GM19035 (cell line): ENCODE measurements around the gene RNASE9.
"Not testable (repeated sequence)": the region's sequence is repeated elsewhere in the genome, so short reads cannot be mapped to it uniquely, and the experiment has no call there.

Source experiments
- ATAC-seq: cut with Tn5 transposase; IDR thresholded peaks from one replicate; pipeline ENCODE4 v1.9.1; 2021; ENCODE audit not compliant: unreplicated experiment

The RNASE9 gene

DNA sequence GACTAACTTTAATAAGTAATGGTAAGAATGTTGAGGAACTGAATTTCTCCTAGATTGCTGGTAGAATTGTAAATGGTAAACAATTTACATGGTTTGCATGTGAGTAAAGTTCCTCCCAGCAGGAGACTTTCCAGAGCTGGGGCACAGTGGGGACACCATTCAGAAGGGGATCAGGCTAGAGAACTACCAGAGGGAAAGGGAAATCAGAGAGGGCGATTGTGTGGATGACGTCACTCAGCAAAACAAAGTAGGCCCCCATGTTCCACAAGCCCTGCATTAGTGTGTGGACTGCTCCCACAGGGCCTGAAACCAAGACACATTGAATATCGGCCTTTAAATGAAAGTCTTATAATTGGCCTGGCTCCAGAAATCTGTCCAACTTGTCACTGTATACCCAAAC lies 17.5 kb upstream of the RNASE9 start:
- ATAC-seq: no peak

DNA sequence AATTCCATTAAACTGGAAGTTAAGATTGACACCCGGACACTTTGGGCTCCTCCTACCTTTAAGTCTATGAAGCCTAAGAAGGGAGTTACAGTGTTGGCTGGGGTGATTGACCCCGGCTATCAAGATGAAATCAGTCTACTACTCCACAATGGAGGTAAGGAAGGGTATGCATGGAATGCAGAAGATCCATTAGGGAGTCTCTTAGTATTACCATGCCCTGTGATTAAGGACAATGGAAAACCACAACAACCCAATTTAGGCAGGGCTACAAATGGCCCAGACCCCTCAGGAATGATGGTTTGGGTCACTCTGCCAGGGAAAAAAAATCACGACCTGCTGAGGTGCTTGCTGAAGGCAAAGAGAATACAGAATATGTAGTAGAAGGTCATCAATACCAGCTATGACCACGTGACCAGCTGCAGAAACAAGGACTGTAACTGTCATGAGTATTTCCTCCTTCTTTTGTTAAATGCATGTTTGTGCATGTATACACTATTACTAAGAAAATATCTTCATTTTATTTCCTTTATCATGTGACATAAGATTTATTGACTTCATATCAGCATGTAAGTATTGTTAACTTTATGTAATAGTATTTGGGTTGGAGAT lies 11.6 kb upstream of the RNASE9 start:
- not testable (repeated sequence) for ATAC-seq

DNA sequence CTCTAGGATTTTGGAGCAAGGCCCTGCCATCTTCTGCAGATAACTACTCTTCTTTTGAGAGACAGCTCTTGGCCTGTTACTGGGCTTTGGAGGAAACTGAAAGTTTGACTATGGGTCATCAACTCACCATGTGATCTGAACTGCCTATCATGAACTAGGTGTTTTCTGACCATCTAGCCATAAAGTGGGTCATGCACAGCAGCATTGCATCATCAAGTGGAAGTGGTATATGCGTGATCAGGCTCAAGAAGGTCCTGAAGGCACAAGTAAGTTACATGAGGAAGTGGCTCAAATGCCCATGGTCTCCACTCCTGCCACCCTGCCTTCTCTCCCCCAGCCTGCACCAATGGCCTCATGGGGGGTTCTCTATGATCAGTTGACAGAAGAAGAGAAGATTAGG lies 9.9 kb upstream of the RNASE9 start:
- ATAC-seq: not testable (repeated sequence)

DNA sequence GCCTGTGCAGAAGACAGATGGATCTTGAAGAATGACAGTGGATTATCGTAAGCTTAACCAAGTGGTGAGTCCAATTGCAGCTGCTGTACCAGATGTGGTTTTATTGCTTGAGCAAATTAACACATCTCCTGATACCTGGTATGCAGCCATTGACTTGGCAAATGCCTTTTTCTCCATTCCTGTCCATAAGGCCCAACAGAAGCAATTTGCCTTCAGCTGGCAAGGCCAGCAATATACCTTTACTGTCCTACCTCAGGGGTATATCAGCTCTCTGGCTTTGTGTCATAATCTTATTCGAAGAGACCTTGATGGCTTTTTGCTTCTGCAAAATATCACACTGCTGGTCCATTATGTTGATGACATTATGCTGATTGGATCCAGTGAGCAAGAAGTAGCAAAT lies 9.0 kb upstream of the RNASE9 start:
- ATAC-seq: not testable (repeated sequence)

DNA sequence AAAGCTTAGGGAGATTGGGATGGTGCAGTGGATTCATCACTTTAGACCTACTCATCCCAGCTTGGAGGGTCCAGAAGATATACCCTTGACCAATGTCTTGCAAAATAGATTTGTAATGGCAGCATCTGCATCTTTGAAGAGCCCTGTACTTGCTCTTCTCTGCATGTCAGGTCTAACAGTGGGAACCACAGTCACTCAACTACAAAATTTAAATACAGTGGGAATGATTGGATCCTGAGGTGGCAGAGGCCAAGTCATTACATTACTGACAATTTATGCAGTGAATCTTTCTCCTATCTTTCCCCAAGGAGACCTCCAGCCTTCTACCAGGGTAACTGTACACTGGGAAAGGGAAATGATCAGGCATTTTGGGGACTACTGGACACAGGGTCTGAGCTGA lies 8.2 kb upstream of the RNASE9 start:
- ATAC-seq: no peak

DNA sequence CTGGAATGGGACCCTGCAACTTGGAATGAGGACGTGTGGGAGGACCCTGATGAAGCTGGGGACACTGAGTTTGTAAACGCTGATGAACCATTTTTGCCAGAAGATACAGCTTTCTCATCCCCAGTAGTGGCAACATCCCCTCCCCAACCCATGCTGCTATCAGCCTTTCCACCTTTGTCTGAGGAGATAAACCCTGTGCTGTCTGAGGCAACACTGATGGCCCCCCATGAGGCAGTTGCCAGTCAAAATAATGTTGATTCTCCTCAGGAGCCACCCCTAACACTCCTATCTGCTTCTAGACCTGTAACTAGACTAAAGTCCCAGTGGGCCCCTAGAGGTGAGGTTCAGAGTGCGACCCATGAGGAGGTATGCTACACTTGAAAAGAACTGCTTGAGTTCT lies 7.5 kb upstream of the RNASE9 start:
- no peak for ATAC-seq

DNA sequence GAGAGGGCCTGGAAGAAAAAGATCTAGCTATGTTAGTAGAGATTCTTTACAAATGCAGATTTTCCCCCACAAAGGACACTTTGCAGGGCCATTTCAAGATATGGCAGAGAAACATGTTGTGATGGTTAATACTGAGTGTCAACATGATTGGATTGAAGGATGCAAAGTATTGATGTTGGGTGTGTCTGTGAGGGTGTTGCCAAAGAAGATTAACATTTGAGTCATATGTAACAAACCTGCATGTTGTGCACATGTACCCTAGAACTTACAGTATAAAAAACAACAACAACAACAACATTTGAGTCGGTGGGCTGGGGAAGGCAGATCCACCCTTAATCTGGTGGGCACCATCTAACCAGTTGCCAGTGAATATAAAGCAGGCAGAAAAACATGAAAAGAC lies 6.4 kb upstream of the RNASE9 start:
- ATAC-seq: not testable (repeated sequence)

DNA sequence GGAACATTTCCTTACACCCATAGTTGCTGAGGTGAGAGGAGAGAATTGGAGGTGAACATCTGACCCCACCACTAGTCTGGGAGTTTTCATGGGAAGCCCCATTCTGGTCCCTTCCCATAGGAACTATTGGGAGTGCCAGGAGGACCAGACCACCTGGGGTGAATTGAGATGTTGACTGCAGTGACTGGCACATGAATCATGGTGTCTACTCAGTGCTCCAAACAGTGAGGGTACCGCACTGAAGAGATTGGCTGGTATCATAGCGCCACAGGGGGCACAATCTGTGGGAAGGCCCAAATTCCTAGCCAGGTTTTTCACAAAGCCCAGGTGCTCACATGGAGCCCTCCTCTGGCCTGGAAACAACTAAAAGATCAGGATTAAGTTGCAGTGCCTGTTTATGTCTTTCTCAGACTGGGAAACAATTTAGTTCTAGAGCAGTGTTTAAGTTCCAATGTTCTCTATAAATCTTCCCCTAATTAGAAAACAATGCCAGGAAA lies 3.7 kb upstream of the RNASE9 start:
- ATAC-seq: no peak

DNA sequence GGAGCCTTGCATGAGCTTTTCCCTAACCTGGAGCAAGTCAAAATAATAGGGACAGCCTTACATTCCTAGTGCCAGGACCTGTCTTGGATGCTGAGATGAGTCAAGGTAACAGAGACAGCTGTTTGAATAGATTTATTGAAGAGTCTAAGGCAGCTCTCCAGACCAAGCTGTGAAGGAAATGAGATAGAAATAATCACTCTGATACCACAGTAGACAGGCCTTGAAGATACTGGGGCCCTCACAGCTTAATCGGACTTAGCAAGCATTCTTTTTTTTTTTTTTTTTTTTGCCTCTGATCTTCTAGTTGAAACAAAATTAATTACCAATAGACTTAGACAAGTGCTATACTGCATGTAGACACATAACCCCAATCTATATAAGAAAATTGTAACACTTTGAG lies 3.1 kb upstream of the RNASE9 start:
- no peak for ATAC-seq

DNA sequence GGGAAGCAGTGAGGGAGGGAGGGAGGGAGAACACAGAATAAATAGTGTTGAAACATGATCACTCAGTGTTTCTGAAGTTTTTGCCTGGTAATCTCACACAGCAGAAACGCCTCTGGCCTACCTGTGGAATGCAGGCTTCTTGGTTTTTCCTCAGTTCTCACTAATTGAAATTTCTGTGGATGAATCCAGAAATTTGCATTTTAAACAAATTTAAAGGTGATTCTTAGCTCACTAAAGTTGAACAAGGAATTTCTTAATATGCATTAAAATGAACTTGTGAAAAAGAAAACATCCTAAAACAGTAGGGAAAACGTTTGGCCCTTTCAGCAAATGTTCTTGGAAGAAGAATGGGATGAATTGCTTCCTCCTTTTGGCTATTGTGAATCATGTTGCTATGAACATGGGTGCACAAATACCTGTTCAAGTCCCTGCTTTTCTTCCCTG lies 1.4 kb downstream of the RNASE9 start:
- no peak for ATAC-seq

DNA sequence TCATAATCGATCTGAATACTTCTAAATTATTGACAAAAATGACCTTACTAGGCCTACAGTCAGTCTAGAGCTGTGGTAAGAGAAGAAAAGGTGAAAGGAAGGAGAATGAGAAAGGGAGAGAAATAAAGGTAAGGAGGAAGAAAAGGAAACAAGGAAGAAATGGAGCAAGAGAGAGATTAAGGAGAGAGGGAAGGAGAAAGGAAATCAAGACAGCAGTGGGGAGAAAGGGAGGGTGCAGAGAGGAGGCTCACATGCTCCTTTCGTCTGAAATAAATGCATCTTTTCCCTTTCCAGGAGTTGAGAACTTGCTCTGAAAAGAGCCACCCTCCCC lies 3.7 kb downstream of the RNASE9 start:
- no peak for ATAC-seq

DNA sequence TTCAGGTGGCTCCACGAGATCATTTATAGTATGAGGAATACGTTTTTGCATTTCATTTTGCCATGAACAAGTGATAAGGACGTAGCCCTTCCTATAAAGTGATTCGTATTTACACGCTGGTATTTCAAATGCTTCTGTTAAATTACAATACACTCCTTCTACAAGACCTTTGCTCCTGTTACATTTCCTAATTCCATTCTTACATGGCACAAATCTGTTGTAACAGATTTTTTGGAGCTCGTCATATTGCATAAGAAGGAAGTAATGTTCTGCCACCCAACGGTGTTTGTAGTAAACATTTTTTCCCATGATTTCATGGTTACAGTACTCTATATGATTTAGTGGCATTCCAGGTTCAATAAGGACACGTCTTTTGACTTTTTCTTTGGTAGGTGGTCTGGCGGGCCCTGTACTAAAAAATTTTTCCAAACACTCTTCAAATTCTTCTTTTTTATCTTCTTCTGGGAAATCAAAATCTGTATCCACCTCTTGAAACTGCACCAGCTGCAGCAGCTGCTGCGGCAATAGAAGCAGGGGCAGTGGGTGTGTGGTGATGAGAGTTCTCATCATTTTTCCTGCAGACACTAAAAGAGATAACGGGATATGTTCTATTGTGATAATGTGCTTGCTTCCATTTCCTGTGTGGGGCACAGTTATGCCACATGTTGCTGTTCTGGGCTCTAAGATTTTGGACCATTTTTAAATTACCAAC lies 4.2 kb downstream of the RNASE9 start:
- no peak for ATAC-seq

DNA sequence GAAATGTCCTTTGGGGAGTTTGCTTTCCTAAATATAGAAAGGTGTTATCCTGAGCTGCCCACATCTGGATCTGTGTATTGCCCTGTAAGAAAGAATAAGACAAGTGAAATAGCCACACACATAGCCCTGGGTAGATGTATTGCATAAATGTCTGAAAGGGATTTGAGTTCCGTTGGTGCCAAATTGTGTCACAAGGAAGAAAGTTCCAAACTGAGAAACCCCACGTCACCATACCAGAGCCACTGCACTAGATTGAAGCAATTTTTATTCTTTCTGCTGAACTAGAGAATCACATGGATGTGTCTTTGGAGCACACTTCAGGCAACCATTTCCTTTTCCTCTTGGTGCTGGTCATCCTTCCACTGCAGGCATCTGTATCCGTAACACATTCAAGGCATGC lies 5.0 kb downstream of the RNASE9 start:
- no peak for ATAC-seq

DNA sequence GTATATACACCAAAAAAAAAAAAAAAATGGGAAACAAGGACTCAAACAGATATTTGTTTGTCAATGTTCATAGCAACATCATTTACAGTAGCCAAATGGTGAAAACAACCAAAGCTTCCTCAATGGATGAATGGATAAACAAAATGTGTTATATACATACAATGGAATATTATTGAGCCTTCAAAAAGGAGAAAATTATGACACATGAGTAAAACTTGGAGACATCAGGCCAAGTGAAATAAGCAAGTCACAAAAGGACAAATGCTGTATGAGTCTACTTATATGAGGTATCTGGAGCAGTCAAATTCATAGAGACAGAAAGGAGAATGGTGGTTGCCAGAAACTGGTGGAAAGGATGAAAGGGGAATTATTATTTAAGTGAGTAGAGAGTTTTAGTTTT lies 7.8 kb downstream of the RNASE9 start:
- no peak for ATAC-seq

DNA sequence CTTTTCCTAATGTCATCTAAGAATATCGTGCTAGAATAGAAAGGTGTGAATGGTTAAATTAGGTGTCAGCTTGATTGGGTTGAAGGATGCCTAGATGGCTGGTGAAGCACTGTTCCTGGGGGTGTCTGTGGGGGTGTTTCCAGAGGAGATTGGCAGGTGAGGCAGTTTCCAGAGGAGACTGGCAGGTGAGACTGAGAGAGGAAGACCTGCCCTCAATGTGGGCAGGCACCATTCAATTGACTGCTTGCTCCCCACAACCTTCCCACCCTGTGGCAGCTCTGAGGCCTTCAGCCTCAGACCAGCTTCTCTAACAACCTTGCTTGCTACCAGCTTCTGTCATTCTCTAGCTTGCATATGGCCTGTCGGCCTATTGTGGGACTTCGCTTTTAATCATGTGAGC lies 9.2 kb downstream of the RNASE9 start:
- ATAC-seq: no peak

DNA sequence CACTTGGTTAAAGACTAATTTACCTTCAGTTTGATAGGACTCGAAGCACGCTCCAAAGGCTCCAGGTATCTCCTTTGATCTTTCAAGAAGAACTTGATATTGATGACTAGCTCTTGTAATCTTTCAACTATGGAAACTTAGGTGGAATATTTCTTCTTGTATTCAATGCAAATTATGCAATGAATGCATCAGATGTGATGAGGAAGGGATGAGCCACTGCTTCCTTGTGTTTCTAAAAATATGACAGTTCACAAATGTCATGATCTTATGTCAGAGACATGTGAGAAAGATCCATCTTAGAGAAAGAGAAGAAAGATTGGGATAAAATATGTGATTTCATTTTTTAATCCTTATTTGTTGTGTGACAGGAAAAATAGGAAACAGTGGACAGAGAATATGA lies 9.9 kb downstream of the RNASE9 start:
- ATAC-seq: no peak

DNA sequence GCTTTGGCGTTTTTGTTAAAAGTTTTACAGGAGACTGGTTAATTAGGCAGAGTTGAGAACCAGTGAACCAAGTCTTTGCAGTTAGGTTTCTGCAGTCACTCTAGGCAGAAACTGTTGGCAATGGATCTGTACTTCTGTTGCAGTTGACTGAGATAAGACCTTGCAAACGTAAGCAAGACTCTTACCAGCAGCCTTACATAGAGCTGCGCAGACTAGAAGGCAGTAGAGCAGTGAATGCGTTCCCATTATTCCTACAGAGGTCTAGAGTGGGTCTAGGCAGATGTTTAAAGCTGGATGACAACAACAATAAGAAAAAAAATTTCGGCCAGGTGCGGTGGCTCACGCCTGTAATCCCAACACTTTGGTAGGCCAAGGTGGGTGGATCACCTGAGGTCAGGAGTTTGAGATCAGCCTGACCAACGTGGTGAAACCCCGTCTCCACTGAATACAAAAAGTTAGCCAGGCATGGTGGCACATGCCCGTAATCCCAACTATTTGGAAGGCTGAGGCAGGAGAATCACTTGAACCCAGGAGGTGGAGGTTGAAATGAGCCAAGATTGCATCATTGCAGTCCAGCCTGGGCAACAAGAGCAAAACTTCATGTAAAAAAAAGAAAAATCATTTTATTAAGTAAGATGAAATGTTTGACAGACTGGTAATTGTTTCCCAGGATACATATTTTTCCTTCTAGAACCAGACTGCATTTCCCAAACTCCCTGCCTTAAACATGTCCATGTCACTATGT lies 12.3 kb downstream of the RNASE9 start:
- no peak for ATAC-seq

DNA sequence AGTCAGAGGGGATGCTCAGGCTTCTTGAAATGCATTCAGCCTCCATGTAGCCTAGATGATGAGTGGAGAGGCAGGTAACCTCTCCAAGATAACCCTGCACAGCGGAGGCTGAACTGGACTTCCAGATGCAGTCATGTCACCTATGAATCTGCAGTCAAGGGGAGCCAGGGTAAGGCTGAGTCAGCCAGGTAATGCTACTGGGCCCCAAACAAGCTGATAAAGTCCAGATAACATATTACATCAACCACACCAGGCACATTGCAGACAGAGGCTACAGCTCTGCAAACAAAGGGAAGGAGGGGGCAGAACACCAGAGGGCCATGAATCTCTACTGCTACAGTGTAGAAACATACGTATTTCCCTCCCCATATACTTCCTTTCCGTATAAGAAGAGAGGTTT lies 14.0 kb downstream of the RNASE9 start:
- ATAC-seq: no peak

DNA sequence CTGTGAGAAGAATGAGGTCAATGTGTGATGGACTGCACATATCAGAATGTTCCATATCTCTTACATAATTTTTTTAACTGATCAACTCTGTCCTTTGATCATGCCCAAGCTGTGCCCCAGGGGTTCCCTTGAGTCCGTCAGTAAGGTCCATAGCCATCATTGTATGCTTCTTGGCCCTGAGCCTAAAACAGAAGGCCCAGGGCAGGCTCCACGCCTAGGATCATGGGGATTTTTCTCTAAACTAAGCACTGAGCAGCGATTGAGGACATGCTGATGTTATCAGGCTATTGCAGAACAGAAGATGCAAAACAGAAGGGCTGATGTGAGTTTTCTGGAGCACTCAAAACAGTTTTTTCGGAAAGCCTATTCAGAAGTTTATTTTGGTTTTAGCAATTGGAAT lies 20.9 kb downstream of the RNASE9 start:
- ATAC-seq: no peak

DNA sequence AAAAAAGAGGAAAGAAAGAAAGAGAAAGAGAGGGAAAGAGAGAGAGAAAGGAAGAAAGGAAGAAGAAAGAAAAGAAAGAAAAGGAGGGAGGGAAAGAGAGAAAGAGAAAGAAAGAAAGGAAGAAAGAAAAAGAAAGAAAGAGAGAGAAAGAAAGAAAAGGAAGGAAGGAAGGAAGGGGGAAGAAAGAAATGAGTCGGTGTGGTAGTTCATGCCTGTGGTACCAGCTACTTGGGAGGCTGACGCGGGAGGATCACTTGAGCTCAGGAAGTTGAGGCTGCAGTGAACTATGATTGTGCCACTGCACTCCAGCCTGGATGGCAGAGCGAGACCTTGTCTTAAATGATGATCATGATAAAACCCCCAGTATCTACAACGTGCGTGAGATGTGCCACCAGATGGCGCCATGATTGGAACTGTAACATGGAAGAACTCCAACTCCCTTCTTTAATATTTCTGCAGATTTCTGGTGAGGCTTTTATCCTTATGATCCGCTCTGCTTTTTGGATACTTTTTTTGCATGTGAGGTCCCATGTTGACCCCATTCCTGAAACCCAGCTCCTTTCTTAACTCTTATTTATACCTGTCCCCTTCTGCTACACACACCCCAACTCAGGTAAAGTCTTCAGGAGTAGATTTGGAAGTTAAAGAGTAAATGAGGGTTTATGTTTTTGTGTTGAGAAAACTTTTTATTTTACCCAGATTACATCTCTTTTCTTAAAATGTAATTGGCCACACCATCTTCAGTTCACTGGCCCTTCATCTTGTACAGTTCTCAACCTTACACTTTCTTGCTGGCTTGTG lies 29.9 kb downstream of the RNASE9 start:
- no peak for ATAC-seq

DNA sequence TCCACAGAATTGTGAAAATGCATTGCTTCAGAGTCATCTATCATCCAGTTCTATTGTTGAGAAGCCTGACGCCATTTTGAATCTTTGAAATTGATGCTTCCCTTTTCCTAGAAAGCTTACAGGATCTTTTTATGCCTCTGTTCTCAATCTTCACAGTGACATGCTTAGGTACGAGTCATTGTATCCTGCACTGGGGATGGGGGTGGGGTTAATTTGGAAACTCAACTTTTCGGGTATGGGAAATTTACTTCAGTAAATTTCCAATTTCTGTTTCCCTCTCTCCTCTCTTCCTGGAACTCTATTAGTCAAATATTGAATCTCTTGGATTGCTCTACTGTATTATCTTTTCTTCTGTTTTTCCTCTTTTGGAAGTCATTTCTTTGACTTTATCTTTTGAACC lies 31.0 kb downstream of the RNASE9 start:
- no peak for ATAC-seq
